Left ventricle myocardium inferior (tissue), 1 donor: ENCODE data around the gene NCLN. TPM values are rescaled to one million over a fixed set of nuclear protein-coding genes. Genes with fewer than 3 reads are reported as not detected.
"Not testable (repeated sequence)": the region's sequence is repeated elsewhere in the genome, so short reads cannot be mapped to it uniquely, and the experiment has no call there.

Experiments used
- DNase-seq: peaks from one replicate; pipeline ENCODE4 v3.0.0-alpha.2; 2020
- H3K27ac ChIP-seq: fragments of 200-600 bp; replicated peaks from 2 replicates; pipeline ENCODE4 v1.8.0; 2021
- H3K27me3 ChIP-seq: fragments of 200-600 bp; 2 replicates; pipeline ENCODE4 v1.8.0; 2021; ENCODE audit warnings: low read depth
- H3K36me3 ChIP-seq: fragments of 200-600 bp; 2 replicates; pipeline ENCODE4 v1.8.0; 2021
- H3K4me1 ChIP-seq: fragments of 200-600 bp; 2 replicates; pipeline ENCODE4 v1.8.0; 2021
- H3K4me3 ChIP-seq: fragments of 200-600 bp; 2 replicates; pipeline ENCODE4 v1.8.0; 2021; ENCODE audit warnings: mild to moderate bottlenecking, moderate library complexity
- H3K9me3 ChIP-seq: fragments of 200-600 bp; replicated peaks from 2 replicates; pipeline ENCODE4 v1.8.0; 2021
- intact Hi-C: fragments of 100-400 bp; cut with micrococcal nuclease; formaldehyde crosslinking; loops from one replicate; pipeline ENCODE4 v1.11.0; 2022
- total RNA-seq: library from RNA; stranded (reverse); fragmentation: NEBNext Ultra II Directional; extraction: Animal tissue kit (Norgen Biotek cat#: 25700); gene quantifications from one replicate; pipeline ENCODE4 v1.2.1, GENCODE V29; 2021
- TF ChIP-seq, protein P1 (sequence below): fragments of 200-600 bp; IDR thresholded peaks from 2 replicates; pipeline ENCODE4 v1.8.0; 2021; ENCODE audit warnings: antibody characterized with exemption, mild to moderate bottlenecking, borderline replicate concordance
- donor health status: DM: no; HTN: yes; CAD: no; lungs with severe emphysema.

Gene NCLN
- total RNA-seq, 1 donor from 2014 or later = 28.3 TPM

DNA sequence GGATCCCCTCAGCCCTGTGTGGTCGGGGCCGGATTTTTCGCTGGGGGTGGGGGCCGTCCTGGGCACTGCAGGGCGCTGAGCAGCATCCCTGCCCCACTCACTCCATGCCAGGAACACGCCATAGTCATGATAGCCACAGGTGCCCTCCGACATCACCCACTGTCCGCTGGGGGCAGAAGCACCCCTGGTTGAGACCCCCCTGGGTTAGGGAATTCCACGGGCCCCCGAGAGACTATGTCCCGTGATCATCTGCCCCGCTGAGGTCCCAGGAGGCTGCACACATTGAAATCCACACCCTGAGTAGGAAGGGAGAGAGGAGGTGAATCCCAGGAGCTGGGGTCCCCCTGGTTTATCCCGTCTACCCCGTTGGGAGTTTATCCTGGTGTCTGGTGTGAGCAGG, 16.2 kb downstream of the NCLN start:
- intact Hi-C loops = no loop called here
- no peaks in the 10 kb centered on the region for H3K27me3 ChIP-seq
- peaks cover 47% of the 10 kb centered on the region for H3K36me3 ChIP-seq
- no peak overlapping the region for H3K4me3 ChIP-seq
- H3K9me3 ChIP-seq = no peaks in the 10 kb centered on the region
- no peak for DNase-seq
- TF ChIP-seq, protein P1, sequence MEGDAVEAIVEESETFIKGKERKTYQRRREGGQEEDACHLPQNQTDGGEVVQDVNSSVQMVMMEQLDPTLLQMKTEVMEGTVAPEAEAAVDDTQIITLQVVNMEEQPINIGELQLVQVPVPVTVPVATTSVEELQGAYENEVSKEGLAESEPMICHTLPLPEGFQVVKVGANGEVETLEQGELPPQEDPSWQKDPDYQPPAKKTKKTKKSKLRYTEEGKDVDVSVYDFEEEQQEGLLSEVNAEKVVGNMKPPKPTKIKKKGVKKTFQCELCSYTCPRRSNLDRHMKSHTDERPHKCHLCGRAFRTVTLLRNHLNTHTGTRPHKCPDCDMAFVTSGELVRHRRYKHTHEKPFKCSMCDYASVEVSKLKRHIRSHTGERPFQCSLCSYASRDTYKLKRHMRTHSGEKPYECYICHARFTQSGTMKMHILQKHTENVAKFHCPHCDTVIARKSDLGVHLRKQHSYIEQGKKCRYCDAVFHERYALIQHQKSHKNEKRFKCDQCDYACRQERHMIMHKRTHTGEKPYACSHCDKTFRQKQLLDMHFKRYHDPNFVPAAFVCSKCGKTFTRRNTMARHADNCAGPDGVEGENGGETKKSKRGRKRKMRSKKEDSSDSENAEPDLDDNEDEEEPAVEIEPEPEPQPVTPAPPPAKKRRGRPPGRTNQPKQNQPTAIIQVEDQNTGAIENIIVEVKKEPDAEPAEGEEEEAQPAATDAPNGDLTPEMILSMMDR = no peak
- H3K4me1 ChIP-seq = no peaks in the 10 kb centered on the region
- H3K27ac ChIP-seq = no peak overlapping the region

DNA sequence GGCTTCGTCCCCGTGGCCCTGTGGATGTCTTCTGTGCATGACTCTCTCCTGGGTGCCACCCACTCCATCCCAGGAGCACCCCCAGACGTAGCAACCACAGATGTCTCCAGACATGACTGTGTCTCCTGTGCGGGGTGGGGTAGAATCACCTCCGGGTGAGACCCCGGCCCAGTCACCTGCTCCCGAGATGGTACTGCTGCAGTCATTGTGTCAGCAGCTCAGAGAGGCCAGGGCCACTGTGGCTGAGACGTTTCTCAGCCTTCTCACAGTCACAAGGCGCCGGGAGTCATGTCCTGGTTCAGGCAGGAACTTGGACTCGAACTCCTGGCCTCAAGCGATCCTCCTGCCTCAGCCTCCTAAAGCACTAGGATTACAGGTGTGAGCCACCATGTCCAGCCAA, 16.6 kb downstream of the NCLN start:
- TF ChIP-seq, protein P1 = no peak
- intact Hi-C loops = no loop called here
- Histone ChIP-seq H3K4me3 (no peak overlapping the region), H3K36me3 (peaks cover 49% of the 10 kb centered on the region), H3K27me3 (no peaks in the 10 kb centered on the region), H3K4me1 (no peaks in the 10 kb centered on the region), H3K27ac (no peak overlapping the region), H3K9me3 (no peaks in the 10 kb centered on the region)
- DNase-seq = no peak

DNA sequence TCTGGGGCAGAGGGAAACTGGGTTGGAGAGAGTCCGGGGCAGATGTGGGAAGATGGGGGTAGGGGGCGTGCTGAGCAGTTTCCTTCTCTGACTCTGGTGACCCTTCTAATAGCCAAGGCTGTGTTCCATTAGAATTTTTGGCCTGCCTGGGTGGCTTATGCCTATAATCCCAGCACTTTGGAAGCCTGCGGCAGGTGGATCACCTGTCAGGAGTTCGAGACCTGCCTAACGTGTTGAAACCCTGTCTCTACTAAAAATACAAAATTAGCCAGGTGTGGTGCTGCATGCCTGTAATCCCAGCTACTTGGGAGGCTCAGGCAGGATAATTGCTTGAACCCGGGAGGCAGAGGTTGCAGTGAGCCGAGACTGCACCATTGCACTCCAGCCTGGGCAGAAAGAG, 17.2 kb downstream of the NCLN start:
- H3K9me3 ChIP-seq, DNase-seq, H3K4me1 ChIP-seq, H3K27ac ChIP-seq, H3K27me3 ChIP-seq, intact Hi-C loops, H3K4me3 ChIP-seq: not testable (repeated sequence)
- peaks cover 55% of the 10 kb centered on the region for H3K36me3 ChIP-seq

DNA sequence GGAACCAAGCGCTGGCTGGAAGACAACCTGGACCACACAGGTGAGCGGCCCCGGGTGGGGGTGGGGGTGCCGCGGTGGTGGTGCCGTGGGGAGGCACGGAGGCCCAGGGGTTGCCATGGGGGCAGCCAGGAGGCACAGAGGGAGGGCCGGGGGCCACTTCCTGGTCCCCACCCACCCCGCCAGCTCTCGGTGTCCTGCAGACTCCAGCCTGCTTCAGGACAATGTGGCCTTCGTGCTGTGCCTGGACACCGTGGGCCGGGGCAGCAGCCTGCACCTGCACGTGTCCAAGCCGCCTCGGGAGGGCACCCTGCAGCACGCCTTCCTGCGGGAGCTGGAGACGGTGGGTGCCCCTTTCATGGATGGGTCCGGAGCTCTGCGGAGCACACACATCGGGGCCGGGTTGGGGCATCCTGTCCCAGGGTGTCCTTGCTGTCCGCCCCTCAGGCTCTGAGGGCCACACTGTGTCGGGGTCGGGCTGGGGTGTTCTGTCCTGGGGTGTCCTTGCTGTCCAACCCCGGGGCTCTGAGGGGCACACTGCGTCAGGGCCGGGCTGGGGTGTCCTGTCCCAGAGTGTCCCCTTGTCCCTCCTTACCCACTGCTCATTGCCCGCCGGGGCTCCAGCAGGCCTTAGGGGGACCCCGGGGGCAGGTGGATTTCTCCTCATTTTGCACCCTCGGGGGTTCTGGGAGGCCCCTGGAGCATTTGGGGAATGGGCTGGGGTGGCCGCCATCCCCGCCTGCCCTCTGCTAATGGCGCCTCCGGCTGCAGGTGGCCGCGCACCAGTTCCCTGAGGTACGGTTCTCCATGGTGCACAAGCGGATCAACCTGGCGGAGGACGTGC, 18.3 kb downstream of the NCLN start:
- H3K36me3 ChIP-seq = peaks cover 57% of the 10 kb centered on the region
- H3K27ac ChIP-seq = no peak overlapping the region
- H3K4me3 ChIP-seq = no peak overlapping the region
- DNase-seq = no peak
- no peaks in the 10 kb centered on the region for H3K4me1 ChIP-seq
- TF ChIP-seq, protein P1 = no peak
- no peaks in the 10 kb centered on the region for H3K27me3 ChIP-seq
- intact Hi-C loops = no loop called here
- H3K9me3 ChIP-seq = no peaks in the 10 kb centered on the region

- peaks cover 55% of the 10 kb centered on the region for H3K36me3 ChIP-seq
- no peaks in the 10 kb centered on the region for H3K9me3 ChIP-seq
- no peak overlapping the region for H3K27ac ChIP-seq
- H3K4me1 ChIP-seq = no peaks in the 10 kb centered on the region
- intact Hi-C loops = no loop called here
- H3K27me3 ChIP-seq = no peaks in the 10 kb centered on the region
- TF ChIP-seq, protein P1 = no peak
- no peak overlapping the region for H3K4me3 ChIP-seq
- DNase-seq = no peak
Measured at GRCh38 chr19:3204646-3205275, 19.0 kb downstream of the NCLN start.

- H3K4me1 ChIP-seq = no peaks in the 10 kb centered on the region
- TF ChIP-seq, protein P1 = no peak
Measured at GRCh38 chr19:3206216-3206953, 20.7 kb downstream of the NCLN start.

More at GRCh38 chr19:3206216-3206953, 20.7 kb downstream of the NCLN start:
- no peak overlapping the region for H3K4me3 ChIP-seq
- intact Hi-C loops = no loop called here
- no peaks in the 10 kb centered on the region for H3K27me3 ChIP-seq
- no peak for DNase-seq
- H3K36me3 ChIP-seq = peaks cover 53% of the 10 kb centered on the region
- no peak overlapping the region for H3K27ac ChIP-seq
- H3K9me3 ChIP-seq = no peaks in the 10 kb centered on the region
